CD4-positive, alpha-beta T cell treated with Interleukin-15 for 1 hour (primary cell): Measurements from ENCODE around the gene DAO.

Source experiments
- DNase-seq: peaks from one replicate; pipeline ENCODE4 v3.0.0-alpha.2; 2020

DAO gene

DNA sequence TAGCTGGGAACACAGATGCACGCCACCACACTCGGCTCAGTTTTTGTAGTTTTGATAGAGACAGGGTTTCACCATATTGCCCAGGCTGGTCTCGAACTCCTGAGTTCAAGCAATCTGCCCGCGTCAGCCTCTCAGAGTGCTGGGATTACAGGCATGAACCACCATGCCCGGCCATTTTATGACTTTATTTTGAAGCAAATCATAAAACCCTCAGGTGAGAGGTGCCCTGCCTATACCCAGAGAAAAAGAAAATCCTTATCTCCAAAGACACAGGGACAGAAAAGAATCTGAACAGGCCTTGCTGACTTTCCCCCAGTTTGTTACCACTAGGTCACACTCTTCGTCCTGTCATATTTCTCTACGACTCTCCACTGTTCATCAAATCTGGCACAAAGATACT lies 48.8 kb downstream of the DAO start:
- DNase-seq, result no peak

- DNase-seq, result no peak
Measured at GRCh38 chr12:108930155-108930554, 50.3 kb downstream of the DAO start.

GRCh38 chr12:108930756-108931155 lies 50.9 kb downstream of the DAO start:
- DNase-seq, result no peak

DNA sequence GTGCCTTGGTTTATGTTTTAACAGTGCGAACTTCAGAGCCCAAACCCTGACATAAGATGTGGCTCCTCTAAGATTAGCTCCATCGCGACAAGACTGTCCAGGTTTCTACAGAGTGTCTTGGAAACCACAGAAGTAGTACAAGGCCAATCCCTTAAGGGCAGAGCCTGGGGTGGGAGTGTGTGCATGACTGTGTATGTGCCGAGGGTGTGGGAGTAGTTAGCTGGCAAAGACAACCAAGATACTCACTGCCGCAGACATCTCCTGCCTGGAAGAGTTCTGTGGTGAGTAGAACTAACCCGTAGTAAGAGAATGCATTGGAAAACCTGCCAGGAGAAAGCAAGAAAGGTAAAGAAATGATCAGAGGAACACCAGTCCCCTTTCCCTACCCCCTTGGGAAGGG lies 54.1 kb downstream of the DAO start:
- DNase-seq, result no peak

DNA sequence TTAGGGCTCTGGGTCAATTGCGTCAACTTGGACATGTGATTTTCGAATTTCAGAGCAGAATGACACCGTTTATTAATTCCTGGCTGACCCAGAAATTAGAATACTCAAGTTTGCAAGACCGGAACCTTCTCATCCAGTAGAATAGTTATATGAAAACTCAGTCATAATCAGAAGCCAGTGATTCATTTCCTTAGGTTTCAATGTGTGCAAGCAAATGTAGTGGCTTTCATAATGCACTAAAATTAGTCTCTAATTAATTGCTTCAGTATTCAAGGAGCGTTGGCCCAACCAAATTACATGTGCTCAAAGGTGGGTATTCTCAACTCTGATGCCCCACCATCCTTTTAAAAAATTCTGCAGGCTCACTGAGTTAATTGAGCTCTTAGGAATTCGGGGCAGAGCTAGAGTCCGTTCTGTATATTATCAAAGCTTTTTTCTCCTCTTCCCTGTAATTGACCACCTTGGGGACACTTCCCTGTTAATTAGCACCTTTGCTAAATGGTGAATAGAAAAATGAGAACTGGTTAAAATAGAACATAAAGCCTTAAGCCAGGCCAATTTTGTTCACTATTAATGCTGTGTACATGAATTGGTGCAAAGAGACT lies 55.4 kb downstream of the DAO start:
- DNase-seq, result no peak

GRCh38 chr12:108938247-108938924 lies 58.5 kb downstream of the DAO start:
- no peak for DNase-seq

- DNase-seq, result peak; percentile 37
Measured at GRCh38 chr12:108939594-108939993, 59.7 kb downstream of the DAO start.

DNA sequence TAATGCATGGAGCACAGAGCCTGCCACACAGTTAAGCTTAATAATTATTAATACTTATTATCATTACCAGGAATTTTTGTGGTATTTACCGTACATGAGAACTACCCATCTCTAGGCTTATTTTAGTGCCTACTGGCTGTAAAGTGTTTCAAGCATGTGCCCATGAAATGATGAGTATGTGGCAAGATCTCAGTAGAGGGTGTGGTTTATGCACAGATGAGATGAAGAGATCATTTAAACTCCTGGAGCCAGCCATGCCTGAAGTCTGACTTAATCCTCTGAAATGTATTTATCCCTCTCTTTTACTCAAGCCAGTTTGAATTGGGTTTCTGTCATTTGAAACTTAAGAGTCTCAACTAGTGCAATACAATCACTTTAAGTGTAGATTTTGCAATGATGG lies 60.2 kb downstream of the DAO start:
- DNase-seq, result no peak

DNA sequence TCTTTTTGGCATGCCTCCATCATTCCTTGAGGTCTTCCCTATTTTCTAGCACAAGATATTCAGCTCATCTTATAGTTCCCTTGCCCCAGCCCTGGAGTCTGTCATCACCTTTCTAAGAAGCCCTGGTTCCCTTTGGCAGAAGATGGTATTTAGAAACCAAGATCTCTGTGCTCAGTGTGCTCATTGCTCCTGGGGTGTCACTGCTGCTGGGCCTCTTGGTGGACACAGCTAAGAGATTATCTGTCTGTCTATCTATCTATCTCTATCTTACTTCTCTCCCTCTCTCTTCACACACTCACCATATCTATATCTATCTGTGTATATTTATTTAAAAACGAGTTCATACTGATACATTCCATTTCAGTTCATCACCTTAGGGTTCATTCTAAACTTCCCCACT lies 67.2 kb downstream of the DAO start:
- DNase-seq, result no peak

DNA sequence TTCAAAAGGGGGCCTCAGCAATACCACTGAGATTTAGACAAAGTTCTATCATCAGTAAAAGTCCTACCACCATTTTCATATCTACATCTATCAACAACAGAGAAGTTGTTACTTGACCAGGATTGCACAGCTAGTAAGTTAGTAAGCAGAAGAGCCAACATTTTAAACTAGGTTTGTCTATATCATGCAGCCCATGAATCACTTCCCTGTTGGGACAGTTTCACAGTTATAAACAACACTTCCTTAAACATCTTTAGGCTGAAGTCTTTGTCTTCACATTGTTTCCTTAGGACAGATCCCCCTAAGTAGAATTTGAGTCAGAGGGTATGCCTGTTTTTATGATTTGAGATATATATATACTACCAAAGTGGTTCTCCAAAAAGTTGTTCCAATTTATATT lies 68.5 kb downstream of the DAO start:
- DNase-seq, result no peak

DNA sequence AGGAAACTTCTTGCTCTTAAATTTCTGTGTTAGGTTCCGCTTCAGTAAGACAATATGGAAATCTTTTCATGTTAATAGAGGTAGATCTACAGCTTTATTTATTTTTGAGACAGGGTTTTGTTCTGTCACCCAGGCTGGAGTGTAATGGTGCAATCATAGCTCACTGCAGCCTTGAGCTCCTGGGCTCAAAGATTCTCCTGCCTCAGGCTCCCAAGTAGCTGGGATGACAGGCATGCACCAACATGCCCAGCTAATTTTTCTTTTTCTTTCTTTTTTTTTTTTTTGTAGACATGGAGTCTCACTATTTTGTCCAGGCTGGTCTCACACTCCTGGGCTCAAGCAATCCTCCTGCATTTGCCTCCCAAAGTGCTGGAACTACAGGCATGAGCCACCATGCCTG lies 70.1 kb downstream of the DAO start:
- DNase-seq, result no peak
